HCT116 (cell line): Measurements from ENCODE around the gene C9orf43. TPM values are rescaled to one million over a fixed set of nuclear protein-coding genes. Genes with fewer than 3 reads are reported as not detected.
"Not testable (repeated sequence)": the region's sequence is repeated elsewhere in the genome, so short reads cannot be mapped to it uniquely, and the experiment has no call there.

ENCODE experiments used
- ATAC-seq: fragments of 200-7000 bp; cut with Tn5 transposase; 2 replicates; pipeline ENCODE4 v1.9.1; 2020; ENCODE audit warnings: mild to moderate bottlenecking, moderate library complexity
- BruUV-seq: library from RNA; stranded (reverse); fragments of 400-500 nt; replicated peaks from 2 replicates; lab custom pipeline; 2021; lab: Mats Ljungman, UMichigan
- CTCF ChIA-PET: fragments of 300-600 bp; sonication (Branson Sonifier 250); formaldehyde crosslinking; loops from one replicate; lab custom pipeline; 2021; ENCODE audit warnings: antibody characterized with exemption; lab: Charles Lee
- POLR2A ChIA-PET: fragments of 300-600, 350-600 bp; sonication (Branson Sonifier 250); formaldehyde crosslinking; loops from one replicate; lab custom pipeline; 2021; ENCODE audit warnings: antibody characterized with exemption; lab: Charles Lee
- RAD21 ChIA-PET, 2 experiments: fragments of 300-600 bp; sonication (Branson Sonifier 250); formaldehyde crosslinking; loops; one replicate each; lab custom pipeline; 2023; ENCODE audit warnings: low total read pairs in 2 of 2; ENCODE audit not compliant: uncharacterized antibody in 2 of 2, unreplicated experiment in 2 of 2, low non-redundant PET in 1 of 2; lab: Charles Lee
- DNase-seq: peaks from one replicate; pipeline ENCODE4 v3.0.0-alpha.2; 2010; ENCODE audit warnings: low read depth, low spot score
- H2AFZ ChIP-seq: fragments of 200-600 bp; shearing (Covaris generic), sonication (generic); 2 replicates; pipeline ENCODE4 v1.6.1; 2017; ENCODE audit warnings: low read depth, mixed run types, mixed read lengths, antibody characterized with exemption, low read length; ENCODE audit not compliant: poor library complexity, severe bottlenecking
- H3K27ac ChIP-seq: 2 replicates; pipeline ENCODE4 v1.5.1; 2012; ENCODE audit warnings: low read depth, low read length
- H3K27me3 ChIP-seq: fragments of 200-600 bp; sonication (generic); 2 replicates; pipeline ENCODE4 v1.6.1; 2016; ENCODE audit warnings: mixed run types, low read length, mixed read lengths; ENCODE audit not compliant: insufficient read depth
- H3K36me3 ChIP-seq, 2 experiments: fragments of 200-500 bp in 1 of 2; fragments of 200-600 bp in 1 of 2; sonication (Bioruptor generic) in 1 of 2; sonication (generic) in 1 of 2; 2 replicates each; pipeline versions ENCODE4 v1.5.1 to v1.6.1; 2014 to 2016; ENCODE audit warnings: low read length in 2 of 2, inconsistent platforms in 1 of 2, mixed read lengths in 1 of 2, mixed run types in 1 of 2; ENCODE audit not compliant: insufficient read depth in 2 of 2, control insufficient read depth in 1 of 2
- H3K4me1 ChIP-seq, 2 experiments: fragments of 200-600 bp in 1 of 2; sonication (generic) in 1 of 2; 2 replicates each; pipeline versions ENCODE4 v1.5.1 to v1.6.1; 2012 to 2017; ENCODE audit warnings: low read length in 2 of 2, inconsistent platforms in 1 of 2, mild to moderate bottlenecking in 1 of 2, mixed read lengths in 1 of 2, mixed run types in 1 of 2, moderate library complexity in 1 of 2; ENCODE audit not compliant: insufficient read depth in 2 of 2, control insufficient read depth in 1 of 2
- H3K4me2 ChIP-seq: fragments of 200-600 bp; sonication (generic); 2 replicates; pipeline ENCODE4 v1.6.1; 2017; ENCODE audit warnings: mixed run types, low read length, mixed read lengths
- H3K4me3 ChIP-seq, 2 experiments: fragments of 200-600 bp in 1 of 2; sonication (generic) in 1 of 2; replicated peaks in 1 of 2; 2 replicates each; pipeline ENCODE4 v1.5.1; 2011 to 2016; ENCODE audit warnings: low read length in 2 of 2, control low read depth in 1 of 2, low read depth in 1 of 2, mild to moderate bottlenecking in 1 of 2, mixed read lengths in 1 of 2, mixed run types in 1 of 2
- H3K79me2 ChIP-seq: fragments of 200-600 bp; sonication (generic); 2 replicates; pipeline ENCODE4 v1.6.1; 2017; ENCODE audit warnings: mild to moderate bottlenecking, mixed run types, low read length, moderate library complexity, mixed read lengths; ENCODE audit not compliant: insufficient read depth
- H3K9ac ChIP-seq: fragments of 200-600 bp; sonication (generic); 2 replicates; pipeline ENCODE4 v1.6.1; 2016; ENCODE audit warnings: low read length, mixed read lengths
- H3K9me2 ChIP-seq: fragments of 200-600 bp; sonication (generic), shearing (Covaris generic); 2 replicates; pipeline ENCODE4 v1.6.1; 2017; ENCODE audit warnings: mixed run types, mild to moderate bottlenecking, moderate library complexity; ENCODE audit not compliant: insufficient read depth
- H3K9me3 ChIP-seq, 2 experiments: fragments of 200-500 bp in 1 of 2; fragments of 200-600 bp in 1 of 2; sonication (Bioruptor generic) in 1 of 2; sonication (generic) in 1 of 2; 2 replicates each; pipeline ENCODE4 v1.6.1; 2014 to 2017; ENCODE audit warnings: low read length in 2 of 2, mixed read lengths in 2 of 2, inconsistent platforms in 1 of 2, low read depth in 1 of 2, mild to moderate bottlenecking in 1 of 2, mixed run types in 1 of 2, moderate library complexity in 1 of 2; ENCODE audit not compliant: control insufficient read depth in 1 of 2, insufficient read depth in 1 of 2
- H4K20me1 ChIP-seq: fragments of 200-600 bp; sonication (generic), shearing (Covaris generic); 2 replicates; pipeline ENCODE4 v1.6.1; 2017; ENCODE audit warnings: mixed run types, mild to moderate bottlenecking, moderate library complexity; ENCODE audit not compliant: insufficient read depth
- CEBPB ChIP-seq: IDR thresholded peaks from 2 replicates; pipeline ENCODE4 v1.6.1; 2012; ENCODE audit warnings: low read depth
- ELF1 ChIP-seq: IDR thresholded peaks from 2 replicates; pipeline ENCODE4 v1.6.1; 2012; ENCODE audit warnings: low read depth, borderline replicate concordance
- EZH2phosphoT487 ChIP-seq: fragments of 200-600 bp; IDR thresholded peaks from 2 replicates; pipeline ENCODE4 v1.6.1; 2018; ENCODE audit warnings: antibody characterized with exemption, borderline replicate concordance
- JUND ChIP-seq: IDR thresholded peaks from 2 replicates; pipeline ENCODE4 v1.6.1; 2012
- POLR2A ChIP-seq: IDR thresholded peaks from 2 replicates; pipeline ENCODE4 v1.7.0; 2011; ENCODE audit warnings: borderline replicate concordance; ENCODE audit not compliant: insufficient read depth, insufficient read length; ENCODE audit errors: extremely low read depth
- POLR2AphosphoS5 ChIP-seq: IDR thresholded peaks from 2 replicates; pipeline ENCODE4 v1.6.1; 2011; ENCODE audit warnings: mild to moderate bottlenecking, low read depth, low read length, moderate library complexity
- RAD21 ChIP-seq: IDR thresholded peaks from 2 replicates; pipeline ENCODE4 v1.6.1; 2012; ENCODE audit warnings: low read depth, mild to moderate bottlenecking
- SIN3A ChIP-seq: IDR thresholded peaks from 2 replicates; pipeline ENCODE4 v1.6.1; 2012; ENCODE audit warnings: low read depth
- SRF ChIP-seq: IDR thresholded peaks from 2 replicates; pipeline ENCODE4 v1.6.1; 2012; ENCODE audit warnings: low read depth
- TCF7L2 ChIP-seq: IDR thresholded peaks from 2 replicates; pipeline ENCODE4 v1.7.0; 2011; ENCODE audit warnings: borderline replicate concordance, inconsistent platforms; ENCODE audit not compliant: insufficient read depth, insufficient read length; ENCODE audit errors: extremely low read depth
- ZNF274 ChIP-seq: fragments of 200-500 bp; sonication (Bioruptor generic); IDR thresholded peaks from 2 replicates; pipeline ENCODE4 v1.6.1; 2014; ENCODE audit warnings: mild to moderate bottlenecking, low read depth, low read length, inconsistent platforms
- intact Hi-C: fragments of 100-400 bp; cut with micrococcal nuclease; formaldehyde crosslinking; loops from 2 replicates; pipeline ENCODE4 v1.10.0; 2022
- total RNA-seq: library from RNA; stranded (reverse); gene quantifications from one replicate; pipeline ENCODE4 v1.2.1, GENCODE V29; 2021; ENCODE audit not compliant: unreplicated experiment
- TF ChIP-seq, protein P1 (sequence below): IDR thresholded peaks from 2 replicates; pipeline ENCODE4 v1.6.1; 2011; ENCODE audit warnings: mild to moderate bottlenecking, low read length, moderate library complexity; ENCODE audit not compliant: insufficient replicate concordance; ENCODE audit errors: extremely low read depth
- TF ChIP-seq, protein P2 (sequence below): IDR thresholded peaks from 2 replicates; pipeline ENCODE4 v1.6.1; 2012

The C9orf43 gene
- total RNA-seq, 1 experiment from 2014 or later, result 0.71 TPM

DNA sequence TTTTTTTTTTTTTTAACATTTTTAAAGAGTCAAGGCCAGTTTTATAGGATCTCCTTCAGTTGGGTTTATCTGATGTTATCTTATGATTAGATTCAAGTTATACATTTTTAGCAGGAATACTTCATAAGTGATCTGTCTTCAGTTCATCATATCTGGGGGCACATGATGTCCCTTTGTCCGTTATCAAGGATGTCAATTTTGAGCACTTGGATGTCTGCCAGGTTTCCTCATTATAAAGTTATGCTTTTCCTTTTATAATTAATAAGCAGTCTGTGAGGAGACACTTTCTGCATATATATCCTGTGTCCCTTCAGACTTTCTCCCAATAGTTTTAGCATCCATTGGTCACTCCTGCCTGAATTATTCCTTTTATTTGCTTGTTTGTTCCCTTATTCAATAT is 45.6 kb upstream of the C9orf43 start (continued):
- TF ChIP-seq, protein P1, sequence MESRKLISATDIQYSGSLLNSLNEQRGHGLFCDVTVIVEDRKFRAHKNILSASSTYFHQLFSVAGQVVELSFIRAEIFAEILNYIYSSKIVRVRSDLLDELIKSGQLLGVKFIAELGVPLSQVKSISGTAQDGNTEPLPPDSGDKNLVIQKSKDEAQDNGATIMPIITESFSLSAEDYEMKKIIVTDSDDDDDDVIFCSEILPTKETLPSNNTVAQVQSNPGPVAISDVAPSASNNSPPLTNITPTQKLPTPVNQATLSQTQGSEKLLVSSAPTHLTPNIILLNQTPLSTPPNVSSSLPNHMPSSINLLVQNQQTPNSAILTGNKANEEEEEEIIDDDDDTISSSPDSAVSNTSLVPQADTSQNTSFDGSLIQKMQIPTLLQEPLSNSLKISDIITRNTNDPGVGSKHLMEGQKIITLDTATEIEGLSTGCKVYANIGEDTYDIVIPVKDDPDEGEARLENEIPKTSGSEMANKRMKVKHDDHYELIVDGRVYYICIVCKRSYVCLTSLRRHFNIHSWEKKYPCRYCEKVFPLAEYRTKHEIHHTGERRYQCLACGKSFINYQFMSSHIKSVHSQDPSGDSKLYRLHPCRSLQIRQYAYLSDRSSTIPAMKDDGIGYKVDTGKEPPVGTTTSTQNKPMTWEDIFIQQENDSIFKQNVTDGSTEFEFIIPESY, result no peak
- TF ChIP-seq, protein P2, sequence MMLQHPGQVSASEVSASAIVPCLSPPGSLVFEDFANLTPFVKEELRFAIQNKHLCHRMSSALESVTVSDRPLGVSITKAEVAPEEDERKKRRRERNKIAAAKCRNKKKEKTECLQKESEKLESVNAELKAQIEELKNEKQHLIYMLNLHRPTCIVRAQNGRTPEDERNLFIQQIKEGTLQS, result no peak

DNA sequence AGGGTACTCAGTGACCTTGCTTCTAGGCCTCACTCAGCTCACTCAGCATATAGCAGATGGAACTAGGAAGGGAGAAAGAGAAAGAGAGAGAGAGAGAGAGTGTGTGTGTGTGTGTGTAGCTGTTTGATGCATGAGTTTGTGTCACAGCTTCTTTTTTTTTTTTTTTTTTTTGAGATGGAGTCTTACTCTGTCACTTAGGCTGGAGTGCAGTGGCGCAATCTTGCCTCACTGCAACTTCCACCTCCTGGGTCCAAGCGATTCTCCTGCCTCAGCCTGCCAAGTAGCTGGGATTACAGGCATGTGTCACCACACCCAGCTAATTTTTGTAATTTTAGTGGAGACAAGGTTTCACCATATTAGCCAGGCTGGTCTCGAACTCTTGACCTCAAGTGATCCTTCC is 44.9 kb upstream of the C9orf43 start:
- H3K36me3 ChIP-seq, H3K79me2 ChIP-seq, BruUV-seq, CTCF ChIA-PET, ATAC-seq, H2AFZ ChIP-seq, intact Hi-C loops, RAD21 ChIA-PET, H4K20me1 ChIP-seq, DNase-seq, H3K9me3 ChIP-seq, H3K4me3 ChIP-seq, H3K9me2 ChIP-seq, POLR2A ChIA-PET, H3K27me3 ChIP-seq, H3K4me2 ChIP-seq, H3K9ac ChIP-seq, H3K27ac ChIP-seq: not testable (repeated sequence)
- peaks cover 11 to 14% of the 10 kb centered on the region in 2 experiments for H3K4me1 ChIP-seq

DNA sequence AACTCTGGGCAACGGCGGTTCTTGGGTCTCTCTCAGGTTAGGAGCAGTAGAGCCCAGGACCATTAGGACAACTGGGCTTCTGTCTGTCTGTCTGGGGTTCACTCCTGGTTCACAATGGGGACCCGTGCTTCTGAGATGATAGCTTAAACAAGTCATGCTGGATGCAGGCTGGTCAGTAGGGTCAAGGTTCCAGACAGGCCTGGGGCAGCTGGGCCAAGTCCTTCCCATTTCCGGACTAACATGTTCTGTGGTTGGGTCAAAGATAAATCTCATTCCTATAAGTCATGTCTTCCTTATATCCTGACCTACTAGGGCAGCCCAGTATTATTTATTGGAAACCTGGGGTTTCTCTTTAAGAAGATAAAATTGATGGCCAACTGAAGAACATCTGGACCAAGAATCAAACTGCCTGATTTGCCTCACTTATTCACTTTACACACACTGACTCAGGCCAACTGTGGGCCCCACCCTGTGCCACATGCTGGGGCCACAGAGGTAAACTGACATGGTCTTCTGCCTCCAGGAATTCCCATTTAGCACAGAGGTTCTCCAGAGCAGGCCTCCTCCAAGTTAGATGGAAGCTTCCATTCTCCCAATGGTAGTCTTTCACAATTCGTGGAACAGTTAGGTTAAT is 42.1 kb upstream of the C9orf43 start:
- Histone ChIP-seq H3K9ac (no peak overlapping the region), H4K20me1 (no peaks in the 10 kb centered on the region), H3K9me2 (no peaks in the 10 kb centered on the region), H2AFZ (no peak overlapping the region), H3K27me3 (no peaks in the 10 kb centered on the region), H3K4me1 (peaks cover 6 to 9% of the 10 kb centered on the region in 2 experiments), H3K4me2 (no peak overlapping the region), H3K27ac (no peak overlapping the region), H3K79me2 (no peaks in the 10 kb centered on the region), H3K36me3 (peaks cover 0 to 3% of the 10 kb centered on the region in 2 experiments; a peak in 1 of 4 replicates), H3K4me3 (no peak overlapping the region), H3K9me3 (no peaks in the 10 kb centered on the region)
- no TSS peak for BruUV-seq
- DNase-seq (no peak), ATAC-seq (no peak)
- CTCF ChIA-PET, result no interaction called here
- intact Hi-C loops, result no loop called here
- RAD21 ChIA-PET, result no interaction called here
- POLR2A ChIA-PET, result no interaction called here
- TF ChIP-seq POLR2AphosphoS5 (no peak), ELF1 (no peak), RAD21 (no peak), EZH2phosphoT487 (no peak), TCF7L2 (no peak), SRF (no peak), CEBPB (no peak), JUND (no peak), ZNF274 (no peak), SIN3A (no peak), POLR2A (no peak)
